Measurements from ENCODE around the gene USP10.
"Not testable (repeated sequence)": the region's sequence is repeated elsewhere in the genome, so short reads cannot be mapped to it uniquely, and the experiment has no call there.

Gene USP10

DNA sequence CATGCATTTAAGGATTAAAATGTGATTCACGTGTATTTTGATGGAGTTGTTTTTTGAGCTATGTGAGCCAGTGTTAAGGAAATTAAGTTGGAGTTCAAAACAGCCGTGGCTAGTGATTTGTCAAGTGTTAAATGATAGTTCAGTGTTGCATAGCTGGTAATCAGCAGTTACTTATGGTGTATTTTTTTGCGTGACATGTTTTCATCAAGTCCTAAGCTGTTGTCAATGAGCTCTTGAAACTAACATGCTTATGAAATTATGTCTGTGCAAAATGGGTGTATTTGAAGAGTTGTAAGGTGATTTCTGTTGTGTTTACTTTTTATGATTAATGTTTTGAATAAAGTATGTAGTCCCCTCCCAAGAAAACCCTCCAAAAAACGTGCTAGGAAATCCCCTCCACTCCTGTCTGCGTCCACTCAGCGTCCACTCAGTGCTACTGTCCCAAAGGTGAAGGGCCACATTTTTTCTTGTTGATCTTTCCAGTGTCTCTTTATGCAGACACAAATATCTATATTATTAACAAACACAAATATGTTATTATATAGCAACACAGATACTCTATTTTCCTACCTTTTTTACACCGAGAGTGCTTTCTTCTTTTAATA is 30.0 kb downstream of the USP10 start:
- DNase-seq = no peak

DNA sequence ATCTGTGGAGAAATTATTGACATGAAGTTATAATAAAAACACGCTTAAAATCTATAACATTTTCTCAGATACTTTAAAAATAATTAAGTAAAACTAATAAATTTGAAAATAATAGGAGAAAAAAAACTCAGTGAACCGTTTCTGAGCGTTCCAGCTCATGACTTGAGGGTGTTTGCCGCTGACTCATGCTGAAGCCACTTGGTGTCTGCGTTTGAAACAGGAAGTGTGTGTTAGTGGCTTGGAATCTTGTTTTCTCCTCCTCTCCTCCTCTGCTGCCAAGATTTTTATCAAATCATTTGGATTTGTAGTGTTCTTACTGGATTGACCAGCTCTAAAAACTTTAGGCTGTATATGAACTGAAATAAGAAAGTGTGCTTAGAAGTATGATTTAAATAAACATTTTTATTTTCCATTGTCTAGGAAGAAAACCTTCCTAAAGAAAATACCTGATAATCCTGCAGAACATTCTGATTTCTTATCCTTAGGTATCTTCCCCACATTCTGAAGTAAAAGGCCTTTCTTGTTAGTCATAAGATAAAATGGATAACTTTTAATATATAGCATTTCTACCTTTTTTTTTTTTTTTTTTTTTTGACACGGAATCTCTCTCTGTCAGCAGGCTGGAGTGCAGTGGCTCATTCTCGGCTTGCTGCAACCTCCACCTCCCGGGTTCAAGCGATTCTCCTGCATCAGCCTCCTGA is 30.8 kb downstream of the USP10 start:
- peak; percentile 27 for DNase-seq

DNA sequence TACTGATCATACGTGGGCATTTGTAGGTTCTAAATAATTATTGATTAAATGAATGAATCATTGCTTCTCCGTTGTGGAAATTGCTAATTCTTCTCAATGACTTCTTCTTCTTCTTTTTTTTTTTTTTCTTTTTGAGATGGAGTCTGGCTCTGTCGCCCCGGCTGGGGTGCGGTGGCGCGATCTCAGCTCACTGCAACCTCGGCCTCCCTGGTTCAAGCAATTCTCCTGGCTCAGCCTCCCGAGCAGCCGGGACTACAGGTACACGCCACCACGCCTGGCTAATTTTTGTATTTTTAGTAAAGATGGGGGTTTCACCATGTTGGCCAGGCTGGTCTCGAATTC is 32.5 kb downstream of the USP10 start:
- DNase-seq = not testable (repeated sequence)

DNA sequence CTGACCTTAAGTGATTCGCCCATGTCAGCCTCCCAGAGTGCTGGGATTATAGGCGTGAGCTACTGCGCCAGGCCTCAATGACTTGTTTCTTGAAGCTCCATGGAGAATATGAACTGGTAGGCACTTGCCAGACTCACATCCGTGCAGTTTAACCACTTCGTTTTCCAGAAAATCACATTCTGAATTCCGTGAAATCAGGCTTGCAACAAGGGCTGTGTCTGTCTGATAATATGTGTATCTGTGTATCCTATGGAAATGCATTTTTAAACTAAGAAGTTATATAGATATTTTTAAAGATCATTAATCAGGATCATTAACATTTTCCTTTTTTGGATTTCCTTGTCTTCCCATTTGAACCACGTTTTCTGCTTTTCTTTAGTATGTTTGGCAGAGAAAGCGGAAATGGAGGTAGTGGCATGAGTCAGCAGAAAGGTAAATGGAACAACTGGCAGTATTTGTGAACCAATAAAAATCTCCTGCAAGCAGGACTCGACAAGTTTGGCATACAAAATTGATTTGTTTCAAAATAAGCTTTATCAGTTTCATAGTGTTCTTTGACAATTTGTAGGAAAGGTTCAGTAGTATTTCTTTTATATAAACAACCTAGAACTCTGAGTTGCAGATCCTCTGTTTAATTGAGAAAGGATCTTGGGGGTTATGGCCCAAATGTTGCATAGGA is 33.0 kb downstream of the USP10 start:
- no peak for DNase-seq

DNA sequence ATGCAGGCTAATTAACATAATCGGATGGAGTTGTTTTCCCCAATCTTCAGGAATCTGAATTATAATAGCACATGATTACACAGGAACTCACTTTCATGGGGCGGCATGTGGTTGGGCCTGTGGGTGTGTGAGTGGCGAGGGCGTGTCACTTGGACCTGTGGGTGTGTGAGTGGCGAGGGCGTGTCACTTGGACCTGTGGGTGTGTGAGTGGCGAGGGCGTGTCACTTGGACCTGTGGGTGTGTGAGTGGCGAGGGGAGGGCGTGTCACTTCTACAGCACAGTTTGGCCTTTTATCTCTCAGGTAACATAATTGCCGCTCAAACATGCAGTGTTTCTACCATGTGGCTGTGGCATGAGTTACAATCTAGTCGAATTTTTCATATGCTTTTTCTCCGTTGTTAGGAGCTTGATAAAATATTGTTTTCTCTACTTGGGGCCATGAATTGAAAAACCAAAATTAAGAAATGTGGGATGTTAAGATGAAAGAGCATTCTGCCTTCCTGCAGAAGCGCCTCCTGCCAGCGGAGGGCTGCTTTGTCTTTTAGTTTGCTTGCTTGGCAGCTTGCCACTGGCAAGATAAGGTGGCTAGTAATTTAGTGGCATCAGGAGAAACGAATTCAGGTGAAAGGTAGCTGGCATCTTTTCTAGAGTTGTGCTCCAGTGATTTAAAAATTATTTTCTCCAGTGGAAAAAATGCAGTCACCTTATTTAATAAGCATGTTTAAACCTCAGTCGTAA is 36.2 kb downstream of the USP10 start:
- peak; percentile 64 for DNase-seq

DNA sequence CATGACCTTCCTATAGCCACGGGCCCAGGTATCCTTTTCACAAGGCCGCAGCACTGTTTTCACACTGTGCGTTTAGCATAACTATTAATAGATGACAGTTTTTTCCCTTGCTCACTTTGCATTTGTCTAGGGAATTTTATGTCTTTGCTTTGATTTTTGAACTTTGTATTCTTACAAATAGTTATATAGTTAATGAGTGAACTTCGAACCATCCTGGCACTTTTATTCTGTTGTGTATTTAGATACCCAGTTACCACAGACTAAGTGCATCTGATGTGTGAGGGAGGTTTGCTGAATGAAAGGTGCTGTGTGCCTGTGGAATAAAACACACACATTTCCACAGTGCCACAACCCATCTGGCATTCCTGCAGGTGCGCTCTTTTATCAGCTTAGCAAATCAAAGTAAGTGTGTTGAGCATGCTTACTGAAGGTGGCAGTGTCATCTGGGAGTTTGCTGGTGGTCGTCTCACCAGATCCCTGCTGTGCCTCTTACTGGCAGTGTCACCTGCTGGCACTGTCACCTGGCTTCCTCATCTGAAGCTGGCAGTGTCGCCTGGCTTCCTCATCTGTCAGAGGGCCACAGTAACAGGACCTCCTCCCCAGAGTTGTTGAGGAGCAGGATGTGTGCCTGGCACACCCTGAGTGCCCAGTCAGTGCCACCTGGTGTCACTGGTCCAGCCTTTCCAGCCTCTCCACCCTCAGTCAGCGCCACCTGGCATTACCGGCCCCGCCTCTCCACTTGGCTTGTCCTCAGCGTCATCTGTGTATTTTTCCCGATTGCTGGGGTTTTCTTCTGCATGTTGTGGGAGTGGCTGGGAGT is 37.6 kb downstream of the USP10 start:
- DNase-seq = no peak

DNA sequence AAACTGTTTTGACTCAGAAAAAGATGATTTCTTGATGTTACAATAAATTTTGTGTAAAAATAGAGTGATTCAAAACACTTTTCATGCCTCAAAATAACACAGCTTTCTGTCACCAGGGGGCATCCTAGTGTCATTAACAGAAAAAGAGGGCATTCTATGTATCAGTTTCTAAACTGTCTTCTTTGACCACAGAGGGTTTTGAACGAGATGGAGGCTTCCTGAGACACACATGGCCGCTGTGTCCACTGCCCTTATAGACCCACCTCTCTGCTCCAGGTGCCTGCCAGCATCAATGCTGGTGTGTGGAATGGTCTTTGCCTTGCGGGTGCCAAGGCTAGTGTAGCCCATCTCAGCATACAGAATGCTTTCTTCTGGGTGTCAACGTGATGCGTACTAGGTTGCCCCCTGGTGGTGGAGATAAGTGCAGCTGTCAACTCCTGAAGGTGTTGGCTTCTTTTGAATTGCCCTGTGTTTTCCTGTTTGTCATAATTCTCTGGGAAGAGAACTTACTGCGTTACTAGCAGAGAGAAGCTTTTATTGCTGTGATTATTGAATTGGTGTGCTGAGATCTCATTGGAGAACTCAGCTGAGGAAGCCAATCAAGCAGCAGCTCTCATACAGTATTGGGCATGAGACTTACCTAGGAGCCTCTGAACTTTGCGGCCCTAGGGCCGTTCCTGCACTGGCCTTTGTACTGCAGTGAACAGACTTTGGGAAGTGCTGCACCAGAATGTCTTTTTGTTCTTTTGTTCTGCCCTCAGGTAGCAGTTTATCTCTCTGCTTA is 38.6 kb downstream of the USP10 start:
- DNase-seq = peak; percentile 79

DNA sequence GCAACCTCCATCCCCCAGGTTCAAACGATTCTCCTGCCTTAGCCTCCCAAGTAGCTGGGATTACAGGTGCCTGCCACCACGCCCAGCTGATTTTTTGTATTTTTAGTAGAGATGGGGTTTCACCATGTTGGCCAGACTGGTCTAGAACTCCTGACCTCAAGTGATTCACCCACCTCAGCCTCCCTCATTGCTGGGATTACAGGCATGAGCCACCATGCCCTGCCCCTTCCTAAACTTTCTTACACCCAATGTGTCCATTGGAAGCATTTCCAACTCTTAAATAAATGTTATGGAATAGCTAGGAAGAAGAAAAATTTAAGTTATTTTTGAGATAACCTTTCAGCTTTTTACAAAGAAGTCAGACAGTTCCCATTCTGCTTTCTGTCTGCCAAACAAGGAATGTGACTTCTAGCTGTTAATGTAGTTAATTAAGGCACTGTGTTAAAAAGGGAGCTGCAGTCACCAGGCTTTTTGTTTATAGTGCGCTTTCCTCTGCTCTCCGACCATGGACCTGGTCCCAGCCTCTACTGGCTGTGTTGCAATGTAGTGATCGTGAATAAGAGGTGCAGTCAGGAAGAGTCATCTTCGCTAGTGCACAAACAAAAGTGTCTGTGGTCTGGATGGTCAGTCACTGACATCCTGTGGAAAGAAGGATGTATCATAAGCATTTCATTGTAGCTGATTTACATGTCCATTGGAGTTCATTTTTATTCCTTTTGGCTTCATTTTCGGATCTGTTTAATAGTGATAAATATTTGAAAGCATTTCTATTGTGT is 39.7 kb downstream of the USP10 start:
- DNase-seq = no peak

DNA sequence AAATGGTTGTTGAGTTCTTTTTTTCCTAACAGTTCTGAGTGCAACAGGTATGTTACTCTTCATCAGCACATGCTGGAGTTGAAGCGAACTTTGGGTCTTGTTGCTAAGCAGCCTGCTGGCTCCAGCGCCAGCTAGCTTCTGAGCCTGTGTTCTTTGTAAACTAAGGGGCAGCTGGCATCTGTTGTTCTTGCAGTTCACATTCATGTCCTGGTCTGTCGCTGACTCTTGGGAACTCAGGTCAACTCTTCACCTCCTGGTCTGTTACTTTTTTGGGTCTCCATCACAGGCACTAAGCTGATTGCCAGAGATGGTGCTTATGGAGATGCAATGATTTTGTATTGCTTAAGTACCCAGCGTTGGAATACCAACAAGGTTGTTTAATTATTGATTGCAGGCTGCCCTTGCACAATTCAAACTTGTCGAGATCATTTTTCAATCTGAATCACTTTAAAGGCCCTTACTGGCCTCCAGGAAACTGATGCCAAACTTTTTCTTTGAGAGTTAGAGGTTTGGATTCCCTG is 40.9 kb downstream of the USP10 start:
- no peak for DNase-seq

DNA sequence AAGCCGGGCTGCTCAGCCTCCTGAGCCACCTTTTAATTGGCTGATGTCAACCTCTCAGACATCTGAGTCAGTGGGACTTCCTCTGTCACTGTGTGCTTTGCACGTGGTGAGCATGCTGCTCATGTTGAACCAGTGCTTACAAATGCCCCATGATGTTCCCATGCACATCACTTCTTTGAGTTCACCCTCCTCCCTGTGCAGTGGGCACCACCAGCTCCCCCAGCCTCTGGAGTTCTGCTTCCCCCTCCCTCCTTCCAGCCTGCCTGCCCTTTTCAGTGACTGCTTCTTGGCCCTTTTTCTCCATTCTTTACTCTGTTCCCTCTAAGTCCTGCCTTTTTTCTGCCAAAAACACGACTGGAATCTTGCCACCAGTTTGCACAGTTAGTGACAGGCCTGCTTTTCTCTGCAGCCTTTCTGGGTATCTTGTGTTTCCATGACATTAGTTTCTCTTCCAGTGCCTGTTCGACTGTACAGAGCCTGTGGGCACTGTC is 41.6 kb downstream of the USP10 start:
- no peak for DNase-seq

DNA sequence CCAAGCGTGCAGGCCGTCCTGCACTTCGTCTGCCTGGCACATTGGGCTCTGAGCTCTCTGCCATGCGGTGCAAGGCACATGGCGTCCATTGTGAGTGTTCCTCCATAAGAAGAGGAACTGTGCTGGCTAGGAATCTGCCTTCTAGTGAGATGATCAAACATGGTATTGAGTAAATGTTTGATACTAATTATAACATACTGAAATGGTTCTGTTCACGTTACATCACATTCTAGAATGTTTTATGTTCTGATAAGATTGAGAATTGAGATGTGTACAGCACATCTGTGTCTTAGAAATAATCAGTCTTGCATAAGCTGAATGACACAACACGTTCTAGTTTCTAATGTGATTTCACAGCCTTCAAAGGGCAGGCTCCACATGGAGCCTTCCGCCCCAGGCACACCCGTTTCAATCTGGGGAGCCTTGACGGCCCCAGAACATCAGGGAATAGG is 42.9 kb downstream of the USP10 start:
- no peak for DNase-seq

DNA sequence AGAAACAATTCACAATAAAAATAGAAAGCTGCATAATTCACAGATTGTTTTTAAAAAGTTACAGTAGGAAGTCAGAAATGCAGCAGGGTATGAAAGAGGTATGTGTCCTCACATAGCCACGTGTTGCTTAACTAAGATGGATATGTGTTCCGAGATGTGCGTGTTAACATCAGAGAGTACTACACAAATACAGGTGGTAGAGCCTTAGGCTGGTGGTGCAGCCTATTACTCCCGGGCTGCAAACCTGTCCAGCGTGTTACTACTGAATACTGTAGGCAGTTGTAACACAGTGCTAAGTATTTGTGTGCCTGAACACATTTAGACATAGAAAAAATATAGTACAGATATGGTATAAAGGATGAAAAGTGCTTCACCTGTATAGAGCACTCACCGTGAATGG is 46.4 kb downstream of the USP10 start:
- DNase-seq = no peak

DNA sequence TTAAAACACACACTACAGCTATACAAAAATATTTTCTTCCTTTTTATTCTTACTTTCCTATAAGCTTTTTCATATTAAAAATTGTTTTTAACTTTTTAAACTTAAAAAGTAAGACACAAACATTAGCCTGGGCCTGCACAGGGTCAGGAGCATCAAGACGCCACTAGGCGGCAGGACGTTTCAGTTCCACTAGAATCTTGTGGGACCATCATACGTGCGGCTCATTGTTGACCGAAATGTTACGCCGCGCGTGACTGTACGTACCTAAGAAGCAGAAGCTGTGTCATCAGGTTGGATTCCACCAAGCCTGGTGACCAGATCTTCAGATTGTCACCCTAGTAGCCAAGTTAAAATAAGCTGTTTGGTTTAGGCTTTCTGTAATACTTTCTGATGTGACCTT is 47.1 kb downstream of the USP10 start:
- DNase-seq = no peak

DNA sequence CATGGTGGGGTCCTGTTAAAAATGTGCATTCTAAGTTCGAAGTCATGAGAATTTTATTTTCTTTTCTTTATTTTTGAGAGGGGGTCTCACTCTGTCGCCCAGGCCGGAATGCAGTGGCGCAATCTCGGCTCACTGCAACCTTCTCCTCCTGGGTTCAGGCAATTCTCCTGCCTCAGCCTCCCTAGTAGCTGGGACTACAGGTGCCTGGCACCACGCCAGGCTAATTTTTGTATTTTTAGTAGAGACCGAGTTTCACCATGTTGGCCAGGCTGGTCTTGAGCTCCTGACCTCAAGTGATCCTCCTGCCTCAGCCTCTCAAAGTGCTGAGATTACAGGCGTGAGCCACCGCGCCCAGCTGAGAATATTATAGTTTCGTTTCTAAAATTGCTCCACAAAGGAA is 48.4 kb downstream of the USP10 start:
- not testable (repeated sequence) for DNase-seq

DNA sequence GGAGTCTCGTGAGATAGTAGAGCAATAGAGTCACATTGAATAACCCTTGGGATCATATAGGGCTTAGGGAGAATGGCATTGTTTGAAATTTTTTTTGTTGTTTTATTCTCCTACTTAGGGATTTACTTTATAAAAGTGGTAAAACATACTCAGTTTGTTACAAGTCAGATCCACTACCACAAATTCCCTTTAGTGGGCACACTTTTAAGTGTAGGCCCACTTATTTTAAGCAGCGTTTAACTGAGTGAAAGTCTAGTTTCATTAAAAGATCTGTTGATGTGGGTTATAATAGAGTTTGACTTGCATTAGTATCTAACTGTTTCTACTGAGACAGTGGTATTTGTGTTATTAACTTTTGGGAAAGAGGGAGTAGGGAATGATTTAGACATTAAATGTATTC is 49.3 kb downstream of the USP10 start:
- no peak for DNase-seq

DNA sequence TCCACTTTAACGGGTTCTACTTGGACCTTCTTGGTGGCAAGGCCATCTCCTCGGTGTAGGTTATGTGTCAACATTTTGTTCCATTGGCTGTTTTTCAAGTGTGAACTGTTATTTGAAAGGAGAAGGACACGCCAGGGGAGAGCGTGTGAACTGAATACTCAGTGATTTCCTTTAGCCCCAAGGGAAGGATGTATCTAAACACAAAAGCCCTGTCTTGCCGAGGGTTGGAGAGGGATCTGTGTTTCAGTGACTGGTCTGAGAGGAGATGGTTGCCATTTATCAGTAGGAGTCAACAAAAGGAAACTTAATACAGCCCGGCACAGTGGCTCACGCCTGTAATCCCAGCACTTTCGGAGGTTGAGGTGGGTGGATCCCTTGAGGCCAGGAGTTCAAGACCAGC is 50.0 kb downstream of the USP10 start:
- DNase-seq = no peak

DNA sequence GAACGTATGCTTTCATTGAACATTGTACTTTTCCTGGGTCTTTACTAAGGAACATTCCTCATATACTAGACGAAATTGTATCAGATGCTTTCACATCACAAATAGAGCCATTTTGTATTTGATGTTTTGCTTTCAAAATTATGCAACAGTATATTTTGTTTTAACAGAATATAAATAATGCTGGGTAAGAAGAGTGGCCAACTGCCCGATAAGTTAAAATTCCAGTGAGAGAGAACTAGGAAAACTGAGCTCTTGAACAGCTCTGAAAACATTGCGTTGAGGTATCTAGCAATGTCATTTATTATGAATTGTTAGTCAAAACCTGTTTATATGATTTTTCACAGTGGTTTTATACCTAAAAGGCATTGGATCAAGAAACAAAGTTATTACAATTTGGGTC is 50.8 kb downstream of the USP10 start:
- no peak for DNase-seq

DNA sequence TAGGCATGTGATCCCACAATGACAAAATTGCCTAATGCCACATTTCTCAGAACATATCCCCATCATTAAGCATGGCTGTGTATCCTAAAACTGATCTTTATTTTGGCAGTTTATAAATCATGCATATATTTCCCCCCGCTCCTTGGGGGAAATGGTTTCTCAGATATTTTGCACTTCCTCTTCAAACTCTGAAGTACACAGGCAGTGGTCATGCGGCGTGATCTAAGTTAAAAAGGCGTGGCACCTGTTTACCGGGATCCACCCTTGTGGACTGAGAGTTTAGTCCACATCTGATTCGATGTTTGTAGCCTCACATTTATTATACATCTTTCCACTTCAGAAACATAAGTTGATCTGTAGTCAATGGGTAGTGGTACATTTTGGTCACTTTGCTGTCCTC is 51.4 kb downstream of the USP10 start:
- peak; percentile 32 for DNase-seq

DNA sequence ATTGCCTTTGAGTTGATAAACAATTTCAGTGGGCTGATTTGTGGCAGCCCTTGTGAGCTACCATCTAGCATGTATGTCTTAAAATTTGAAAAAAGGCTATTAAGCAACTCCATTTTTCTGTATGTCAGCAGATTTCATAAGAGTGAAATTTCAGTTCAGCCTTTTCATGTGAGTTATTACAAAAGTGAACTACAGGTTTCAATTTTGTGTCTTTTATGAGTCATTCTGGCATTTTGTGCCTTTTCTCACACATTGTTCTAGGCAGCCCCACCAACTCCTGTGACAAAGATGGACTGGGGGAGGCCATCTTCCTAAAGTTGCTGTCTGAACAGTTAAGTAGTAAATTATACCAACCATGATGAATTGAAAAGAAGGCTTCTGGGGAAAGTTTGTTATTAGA is 52.1 kb downstream of the USP10 start:
- DNase-seq = peak; percentile 30

DNA sequence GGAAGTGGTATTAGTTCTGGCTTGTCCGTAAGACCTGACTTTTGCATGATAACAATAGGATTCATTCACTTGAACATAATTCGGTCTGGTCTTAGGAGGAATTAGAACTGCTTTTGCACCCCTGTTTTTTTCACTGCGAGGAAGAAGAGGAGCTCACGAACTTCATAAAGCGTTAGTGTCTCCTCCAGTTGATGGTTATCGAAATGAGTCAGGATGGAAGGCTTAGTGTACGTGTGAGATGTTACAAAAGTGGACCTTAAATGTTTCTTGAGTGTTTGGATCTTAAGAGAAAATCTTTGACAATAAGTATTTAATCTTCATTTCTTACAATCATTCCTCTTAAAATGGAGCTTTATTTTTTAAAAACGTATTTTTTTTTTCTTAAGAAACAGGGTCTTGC is 52.8 kb downstream of the USP10 start:
- no peak for DNase-seq
